ENCODE results near the gene APOA5. TPM values are rescaled to one million over a fixed set of nuclear protein-coding genes. Genes with fewer than 3 reads are reported as not detected.

APOA5 gene, protein sequence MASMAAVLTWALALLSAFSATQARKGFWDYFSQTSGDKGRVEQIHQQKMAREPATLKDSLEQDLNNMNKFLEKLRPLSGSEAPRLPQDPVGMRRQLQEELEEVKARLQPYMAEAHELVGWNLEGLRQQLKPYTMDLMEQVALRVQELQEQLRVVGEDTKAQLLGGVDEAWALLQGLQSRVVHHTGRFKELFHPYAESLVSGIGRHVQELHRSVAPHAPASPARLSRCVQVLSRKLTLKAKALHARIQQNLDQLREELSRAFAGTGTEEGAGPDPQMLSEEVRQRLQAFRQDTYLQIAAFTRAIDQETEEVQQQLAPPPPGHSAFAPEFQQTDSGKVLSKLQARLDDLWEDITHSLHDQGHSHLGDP
- total RNA-seq (2014; rRNA removed), result not detected in 2 replicates
- Bru-seq, nascent RNA, result not detected
- not detected for BruChase-seq, experiment 1, labeled RNA remaining after a 6-hour chase
- not detected for BruChase-seq, experiment 2, labeled RNA remaining after a 2-hour chase
- long read RNA-seq, result 0 reads

DNA sequence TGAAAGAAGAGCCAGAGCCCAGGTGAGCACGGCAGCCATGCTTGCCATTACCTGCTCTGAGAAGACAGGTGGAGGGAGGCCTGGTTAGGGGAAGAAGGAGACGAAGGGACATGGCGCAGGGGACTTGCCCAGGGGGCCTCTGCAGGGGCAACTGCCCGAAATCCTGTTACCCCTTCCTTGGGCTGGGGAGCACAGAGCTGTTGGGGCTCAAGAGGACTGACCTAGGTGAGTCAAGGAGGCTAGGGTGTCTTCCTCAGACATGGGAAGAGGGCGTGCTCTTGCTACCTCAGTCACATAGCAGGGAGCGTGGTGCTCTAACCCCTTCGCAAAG lies at the start of gene APOA5:
TSS of gene APOA5 (minus strand) at position 67 of the 331 bp plus-strand sequence. CDS start at position 48, 19 bp downstream.
- Histone ChIP-seq H3F3A (ENCODE audit: low read length, unreplicated experiment) (no peaks in the 10 kb centered on the region), H3K27ac (ENCODE audit: low read length) (no peak within 1 kb of the TSS), H3K4me1 (ENCODE audit: insufficient read depth, low read length) (peaks cover 29% of the 10 kb centered on the region), H3K36me3 (ENCODE audit: low read depth, low read length) (no peaks in the 10 kb centered on the region), H3K9me3 (ENCODE audit: low read length) (no peaks in the 10 kb centered on the region), H3K9me2 (replicated peaks; ENCODE audit: low read length) (no peaks in the 10 kb centered on the region), H3K9ac (ENCODE audit: low read length) (no peak within 1 kb of the TSS), H4K20me1 (ENCODE audit: low read length) (no peaks in the 10 kb centered on the region), H2AFZ (ENCODE audit: low read length) (no peak within 1 kb of the TSS), H3K27me3 (ENCODE audit: low read length) (no peaks in the 10 kb centered on the region), H3K4me3 (ENCODE audit: low read length) (no peak within 1 kb of the TSS), H3K4me2 (ENCODE audit: low read length) (peak within 1 kb of the TSS; percentile 27), H3K79me2 (ENCODE audit: low read length) (peaks cover 10% of the 10 kb centered on the region)
- DNase-seq (no peak), ATAC-seq (no peak)
- no TSS peak for BruUV-seq (replicated peaks)
- ChIA-PET CTCF (interaction anchor here (0.5 to 0.7 kb wide), 3 partner anchors 44 to 318 kb away, joined by 3 to 12 read pairs (median 3); no protein-coding TSS in a partner anchor), POLR2A (ENCODE audit: unreplicated experiment) (no interaction called here)
- intact Hi-C loops (cut with micrococcal nuclease), result loop anchor here (5.0 kb wide), 2 partner anchors 61 to 316 kb away; no protein-coding TSS in a partner anchor
- TF ChIP-seq EZH2 (IDR thresholded peaks at IDR 0.05; ENCODE audit: low read length, unreplicated experiment) (no peak), EZH2phosphoT487 (IDR thresholded peaks at IDR 0.05; ENCODE audit: borderline replicate concordance, low read length) (no peak)
- TF ChIP-seq, protein P1, sequence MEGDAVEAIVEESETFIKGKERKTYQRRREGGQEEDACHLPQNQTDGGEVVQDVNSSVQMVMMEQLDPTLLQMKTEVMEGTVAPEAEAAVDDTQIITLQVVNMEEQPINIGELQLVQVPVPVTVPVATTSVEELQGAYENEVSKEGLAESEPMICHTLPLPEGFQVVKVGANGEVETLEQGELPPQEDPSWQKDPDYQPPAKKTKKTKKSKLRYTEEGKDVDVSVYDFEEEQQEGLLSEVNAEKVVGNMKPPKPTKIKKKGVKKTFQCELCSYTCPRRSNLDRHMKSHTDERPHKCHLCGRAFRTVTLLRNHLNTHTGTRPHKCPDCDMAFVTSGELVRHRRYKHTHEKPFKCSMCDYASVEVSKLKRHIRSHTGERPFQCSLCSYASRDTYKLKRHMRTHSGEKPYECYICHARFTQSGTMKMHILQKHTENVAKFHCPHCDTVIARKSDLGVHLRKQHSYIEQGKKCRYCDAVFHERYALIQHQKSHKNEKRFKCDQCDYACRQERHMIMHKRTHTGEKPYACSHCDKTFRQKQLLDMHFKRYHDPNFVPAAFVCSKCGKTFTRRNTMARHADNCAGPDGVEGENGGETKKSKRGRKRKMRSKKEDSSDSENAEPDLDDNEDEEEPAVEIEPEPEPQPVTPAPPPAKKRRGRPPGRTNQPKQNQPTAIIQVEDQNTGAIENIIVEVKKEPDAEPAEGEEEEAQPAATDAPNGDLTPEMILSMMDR (conservative IDR thresholded peaks at IDR 0.05; ENCODE audit: low read depth, low read length), result no peak

DNA sequence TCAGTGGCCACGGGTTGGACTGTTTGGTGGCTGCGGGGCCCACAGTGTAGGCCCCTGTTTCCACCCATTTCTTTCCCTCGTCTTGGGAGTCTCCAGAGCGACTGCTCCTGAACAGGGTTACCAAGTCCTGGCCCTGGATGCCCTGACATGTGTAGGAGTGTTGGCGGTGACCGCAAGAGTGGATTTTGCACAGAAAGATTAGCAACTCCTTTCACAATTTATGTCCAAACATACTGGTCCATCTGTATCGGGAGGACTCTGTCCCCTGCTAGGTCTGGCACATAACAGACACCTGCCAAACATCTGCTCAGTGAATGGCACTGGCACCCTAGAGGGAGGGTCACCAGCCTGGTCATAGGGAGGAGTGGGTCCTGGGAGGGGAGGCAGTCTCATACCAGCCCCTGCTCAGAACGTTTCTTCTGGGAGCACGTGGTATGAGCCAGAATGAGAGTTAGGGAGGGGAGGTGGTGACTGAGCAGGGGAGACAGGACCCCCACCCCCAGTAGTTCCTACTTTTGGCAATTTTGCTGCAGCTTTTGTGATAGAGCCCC lies 49.1 kb upstream of the APOA5 start:
- Histone ChIP-seq H3K36me3 (ENCODE audit: low read depth, low read length) (peaks cover 10% of the 10 kb centered on the region; the same call in 1 of the 2 replicates), H3K79me2 (ENCODE audit: low read length) (no peaks in the 10 kb centered on the region), H3F3A (ENCODE audit: low read length, unreplicated experiment) (no peaks in the 10 kb centered on the region), H3K4me1 (ENCODE audit: insufficient read depth, low read length) (peaks cover under 1% of the 10 kb centered on the region; the same call in 1 of the 2 replicates), H3K27me3 (ENCODE audit: low read length) (no peaks in the 10 kb centered on the region), H3K9me3 (ENCODE audit: low read length) (no peaks in the 10 kb centered on the region), H3K4me2 (ENCODE audit: low read length) (no peak overlapping the region), H4K20me1 (ENCODE audit: low read length) (no peaks in the 10 kb centered on the region), H3K27ac (ENCODE audit: low read length) (no peak overlapping the region), H3K9ac (ENCODE audit: low read length) (no peak overlapping the region), H3K9me2 (replicated peaks; ENCODE audit: low read length) (no peaks in the 10 kb centered on the region), H2AFZ (ENCODE audit: low read length) (no peak overlapping the region), H3K4me3 (ENCODE audit: low read length) (no peak overlapping the region)
- intact Hi-C loops (cut with micrococcal nuclease), result no loop called here
- BruUV-seq (replicated peaks), result no TSS peak
- TF ChIP-seq EZH2 (IDR thresholded peaks at IDR 0.05; ENCODE audit: low read length, unreplicated experiment), result no peak
- no peak for TF ChIP-seq EZH2phosphoT487 (IDR thresholded peaks at IDR 0.05; ENCODE audit: borderline replicate concordance, low read length)
- TF ChIP-seq, protein P1 (conservative IDR thresholded peaks at IDR 0.05; ENCODE audit: low read depth, low read length), result no peak
- ChIA-PET POLR2A (ENCODE audit: unreplicated experiment) (no interaction called here), CTCF (no interaction called here)
- no peak for ATAC-seq
- DNase-seq, result no peak

Measured in PC-3 (cell line).